Spleen (tissue), 11 donors: Measurements from ENCODE around the gene LPIN3. TPM values are rescaled to one million over a fixed set of nuclear protein-coding genes. Genes with fewer than 3 reads are reported as not detected.

Experiments used
- DNase-seq: peaks from one replicate; pipeline ENCODE4 v3.0.0-alpha.2; 2020
- H3K27ac ChIP-seq, 8 donors: fragments of 200-600 bp; sonication (generic) in 7 of 8; 1 replicate in 4 of 8; 2 replicates in 4 of 8; pipeline versions ENCODE4 v1.5.0 to v1.8.0; 2016 to 2021; ENCODE audit warnings: inconsistent platforms in 4 of 8, mild to moderate bottlenecking in 4 of 8, moderate library complexity in 1 of 8
- H3K27me3 ChIP-seq, 7 donors: fragments of 200-600 bp; sonication (generic) in 6 of 7; replicated peaks in 1 of 7; 1 replicate in 4 of 7; 2 replicates in 3 of 7; pipeline versions ENCODE4 v1.5.0 to v1.8.0; 2016 to 2021; ENCODE audit warnings: inconsistent platforms in 3 of 7, mild to moderate bottlenecking in 1 of 7
- H3K36me3 ChIP-seq, 6 donors: fragments of 200-600 bp; sonication (generic) in 5 of 6; 1 replicate in 4 of 6; 2 replicates in 2 of 6; pipeline versions ENCODE4 v1.5.0 to v1.8.0; 2016 to 2021; ENCODE audit warnings: inconsistent platforms in 2 of 6
- H3K4me1 ChIP-seq, 6 donors: fragments of 200-600 bp; sonication (generic) in 5 of 6; 1 replicate in 3 of 6; 2 replicates in 3 of 6; pipeline versions ENCODE4 v1.5.0 to v1.8.0; 2016 to 2021; ENCODE audit warnings: inconsistent platforms in 3 of 6
- H3K4me3 ChIP-seq, 8 donors: fragments of 200-600 bp; sonication (generic) in 7 of 8; 1 replicate in 4 of 8; 2 replicates in 4 of 8; pipeline versions ENCODE4 v1.5.0 to v1.8.0; 2016 to 2021; ENCODE audit warnings: inconsistent platforms in 4 of 8, mild to moderate bottlenecking in 4 of 8, moderate library complexity in 2 of 8
- H3K9me3 ChIP-seq, 8 donors: fragments of 200-600 bp; sonication (generic) in 7 of 8; 1 replicate in 4 of 8; 2 replicates in 4 of 8; pipeline versions ENCODE4 v1.5.0 to v1.8.0; 2016 to 2021; ENCODE audit warnings: inconsistent platforms in 4 of 8
- CTCF ChIP-seq, 11 experiments: fragments of 200-600 bp in 7 of 11; fragments of 450-650 bp in 4 of 11; sonication (generic) in 4 of 11; IDR thresholded peaks in 8 of 11; conservative IDR thresholded peaks in 3 of 11; 1 replicate in 7 of 11; 2 replicates in 4 of 11; pipeline versions ENCODE4 v1.4.0 to v1.8.0; 2016 to 2021; ENCODE audit warnings: antibody characterized with exemption in 11 of 11, inconsistent platforms in 4 of 11, mild to moderate bottlenecking in 1 of 11
- POLR2A ChIP-seq, 3 donors: fragments of 450-650 bp; IDR thresholded peaks; one replicate each; pipeline ENCODE4 v1.5.1; 2017; ENCODE audit warnings: antibody characterized with exemption in 3 of 3, mild to moderate bottlenecking in 1 of 3
- POLR2AphosphoS5 ChIP-seq, 3 donors: sonication (generic); formaldehyde crosslinking; IDR thresholded peaks; one replicate each; pipeline ENCODE4 v1.5.1; 2017; ENCODE audit warnings: antibody characterized with exemption in 3 of 3
- WGBS, 5 donors: extraction: QIAGEN DNeasy Blood & Tissue Kit in 3 of 5; methylation state at CpG; one replicate each; pipeline versions ENCODE4 v1.1.5 to v1.1.7; 2013 to 2018; 5-methylcytosine and 5-hydroxymethylcytosine counted together
- intact Hi-C: fragments of 100-400 bp; cut with DNase I; formaldehyde crosslinking; loops from one replicate; pipeline ENCODE4 v1.15.0; 2023; ENCODE audit warnings: low total_unique reads
- polyA plus RNA-seq, 3 donors: library from polyadenylated mRNA; stranded (reverse); fragments of 200-250 nt; gene quantifications; one replicate each; pipeline ENCODE4 v1.2.1, GENCODE V29; 2013
- total RNA-seq, 7 donors: library from RNA; depleted of rRNA in 3 of 7; stranded (reverse); fragments of >200 nt in 3 of 7; fragmentation: NEBNext Ultra II Directional in 4 of 7; extraction: Animal tissue kit (Norgen Biotek cat#: 25700) in 4 of 7; gene quantifications; one replicate each; pipeline versions ENCODE4 v1.1.0 to v1.2.1, GENCODE V29; 2016 to 2021
- donor health status: healthy with polysubstance abuse.
- donor health status: DM: no; HTN: no; CAD: no; lungs with moderate emphysema.
- donor health status: DM: no; HTN: no; CAD: no.
- donor health status: Bipolar disorder and iron deficiency.
- donor health status: healthy.
- donor health status: DM: no; HTN: no; CAD: no.
- donor health status: DM: yes; HTN: yes; CAD: no.

Gene LPIN3
- total and polyA plus RNA-seq, 10 donors = 2.5 to 9.6 (median 4.4) TPM

DNA sequence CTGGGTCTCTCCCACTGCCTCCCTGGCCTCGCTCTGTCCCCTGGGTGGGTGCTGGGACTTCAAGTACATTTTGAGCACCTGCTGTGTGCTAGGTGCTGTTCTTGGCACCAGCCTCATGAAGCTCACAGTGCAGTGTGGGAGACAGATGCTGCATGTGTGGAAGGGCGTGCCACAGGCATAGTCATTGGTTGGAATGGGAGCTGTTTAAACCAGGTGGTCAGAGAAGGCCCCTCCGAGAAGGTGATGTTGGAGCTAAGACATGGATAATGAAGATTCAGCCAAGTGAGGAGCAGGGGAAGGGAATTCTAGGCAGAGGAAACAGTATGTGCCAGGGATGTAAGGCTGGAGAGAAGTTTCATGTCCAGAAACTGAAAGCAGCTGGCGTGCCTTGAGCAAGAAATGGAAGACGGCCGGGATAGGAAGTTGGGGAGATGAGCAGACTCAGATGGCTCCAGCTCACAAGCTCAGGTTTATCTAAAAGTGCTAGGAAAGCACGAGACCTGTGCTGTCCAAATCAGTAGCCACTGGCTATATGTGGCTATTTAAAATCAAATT is 9.9 kb downstream of the LPIN3 start:
- TF ChIP-seq POLR2AphosphoS5 (IDR thresholded peaks at IDR 0.05) = no peak
- TF ChIP-seq CTCF (IDR thresholded peaks at IDR 0.05 in 8 of 11, conservative IDR thresholded peaks at IDR 0.05 in 3 of 11) = no peak
- no peak for TF ChIP-seq POLR2A (IDR thresholded peaks at IDR 0.05)
- DNase-seq = no peak
- intact Hi-C loops = no loop called here
- no peak overlapping the region for H3K27ac ChIP-seq
- no peaks in the 10 kb centered on the region for H3K4me1 ChIP-seq
- no peak overlapping the region for H3K4me3 ChIP-seq
- no peaks in the 10 kb centered on the region for H3K9me3 ChIP-seq
- peaks cover 0 to 6% (median 0%) of the 10 kb centered on the region in 6 donors for H3K36me3 ChIP-seq
- H3K27me3 ChIP-seq = no peaks in the 10 kb centered on the region
- WGBS, 5 donors = 73 to 81% (median 80%) methylated on average over 7 of the region's 7 CpGs

DNA sequence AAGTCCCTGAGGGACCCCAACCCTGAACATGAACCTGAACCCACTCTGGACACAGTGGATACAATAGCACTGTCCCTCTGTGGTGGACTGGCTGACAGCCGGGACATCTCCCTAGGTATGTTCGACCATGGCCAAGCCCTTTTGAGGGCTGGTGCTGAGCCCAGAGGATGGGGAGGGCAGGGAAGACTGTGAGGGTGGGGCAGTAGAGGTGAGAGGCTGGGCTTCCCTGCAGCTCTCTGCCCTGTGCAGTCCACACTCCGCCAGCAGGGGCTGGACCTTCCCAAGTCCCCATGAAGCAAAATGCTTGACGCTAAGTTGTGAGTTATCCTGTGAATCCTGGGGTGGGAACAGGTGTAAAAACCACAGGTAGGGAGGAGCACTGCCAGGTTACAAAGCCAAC is 11.5 kb downstream of the LPIN3 start:
- DNase-seq = no peak
- Histone ChIP-seq H3K27ac (no peak overlapping the region), H3K4me1 (no peaks in the 10 kb centered on the region), H3K4me3 (no peak overlapping the region), H3K36me3 (peaks cover 0 to 6% (median 0%) of the 10 kb centered on the region in 6 donors), H3K9me3 (no peaks in the 10 kb centered on the region), H3K27me3 (no peaks in the 10 kb centered on the region)
- intact Hi-C loops = no loop called here
- TF ChIP-seq POLR2AphosphoS5 (IDR thresholded peaks at IDR 0.05) = no peak
- TF ChIP-seq CTCF (IDR thresholded peaks at IDR 0.05 in 8 of 11, conservative IDR thresholded peaks at IDR 0.05 in 3 of 11) = no peak
- 74 to 100% (median 85%) methylated on average over 3 to 4 of the region's 4 CpGs for WGBS, 5 donors

- TF ChIP-seq POLR2AphosphoS5 (IDR thresholded peaks at IDR 0.05) (no peak), POLR2A (IDR thresholded peaks at IDR 0.05) (no peak), CTCF (IDR thresholded peaks at IDR 0.05 in 8 of 11, conservative IDR thresholded peaks at IDR 0.05 in 3 of 11) (no peak)
- Histone ChIP-seq H3K4me1 (no peaks in the 10 kb centered on the region), H3K36me3 (peaks cover 0 to 7% (median 0%) of the 10 kb centered on the region in 6 donors), H3K27ac (no peak overlapping the region), H3K9me3 (no peaks in the 10 kb centered on the region), H3K4me3 (no peak overlapping the region), H3K27me3 (no peaks in the 10 kb centered on the region)
- WGBS, 5 donors = 62 to 75% (median 64%) methylated on average over 5 of the region's 5 CpGs
- intact Hi-C loops = no loop called here
- no peak for DNase-seq
Observed at GRCh38 chr20:41352666-41353065, 12.0 kb downstream of the LPIN3 start.

DNA sequence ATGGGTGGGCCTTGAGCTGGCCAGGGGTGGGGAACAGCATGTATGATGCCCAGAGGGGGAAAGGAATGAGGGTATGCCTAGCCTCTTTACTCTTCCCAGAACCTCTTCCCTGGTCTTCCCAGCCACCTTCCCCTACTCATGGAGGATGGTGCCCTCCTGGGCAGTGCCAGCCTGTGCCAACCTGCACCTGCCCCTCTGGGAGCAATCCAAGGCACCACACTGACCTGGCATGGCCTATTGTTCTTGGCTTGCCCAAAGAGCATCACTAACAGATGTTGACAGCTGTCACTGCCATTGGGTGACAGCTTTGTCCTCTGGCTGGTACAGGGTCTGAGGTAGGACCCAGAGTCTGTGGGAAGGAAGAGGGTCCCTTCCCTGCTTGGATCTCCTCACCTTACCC is 12.9 kb downstream of the LPIN3 start:
- Histone ChIP-seq H3K27ac (no peak overlapping the region), H3K4me1 (no peaks in the 10 kb centered on the region), H3K9me3 (no peaks in the 10 kb centered on the region), H3K4me3 (no peak overlapping the region), H3K27me3 (no peaks in the 10 kb centered on the region), H3K36me3 (peaks cover 0 to 16% (median 0%) of the 10 kb centered on the region in 6 donors)
- TF ChIP-seq POLR2AphosphoS5 (IDR thresholded peaks at IDR 0.05) (no peak), POLR2A (IDR thresholded peaks at IDR 0.05) (no peak), CTCF (IDR thresholded peaks at IDR 0.05 in 8 of 11, conservative IDR thresholded peaks at IDR 0.05 in 3 of 11) (no peak)
- no peak for DNase-seq
- intact Hi-C loops = no loop called here
